GM23248 (cell line): Measurements from ENCODE around the gene GRAMD1B.

Experiments
- EZH2 ChIP-seq: fragments of 200-600 bp; sonication (generic); IDR thresholded peaks from 2 replicates; pipeline ENCODE4 v1.6.1; 2018; ENCODE audit warnings: antibody characterized with exemption, mild to moderate bottlenecking; ENCODE audit not compliant: insufficient read depth, poor library complexity, severe bottlenecking
- EZH2phosphoT487 ChIP-seq: fragments of 200-600 bp; sonication (generic); IDR thresholded peaks from 2 replicates; pipeline ENCODE4 v1.6.1; 2018; ENCODE audit warnings: antibody characterized with exemption, moderate library complexity, mild to moderate bottlenecking, low read depth; ENCODE audit not compliant: insufficient read depth

DNA sequence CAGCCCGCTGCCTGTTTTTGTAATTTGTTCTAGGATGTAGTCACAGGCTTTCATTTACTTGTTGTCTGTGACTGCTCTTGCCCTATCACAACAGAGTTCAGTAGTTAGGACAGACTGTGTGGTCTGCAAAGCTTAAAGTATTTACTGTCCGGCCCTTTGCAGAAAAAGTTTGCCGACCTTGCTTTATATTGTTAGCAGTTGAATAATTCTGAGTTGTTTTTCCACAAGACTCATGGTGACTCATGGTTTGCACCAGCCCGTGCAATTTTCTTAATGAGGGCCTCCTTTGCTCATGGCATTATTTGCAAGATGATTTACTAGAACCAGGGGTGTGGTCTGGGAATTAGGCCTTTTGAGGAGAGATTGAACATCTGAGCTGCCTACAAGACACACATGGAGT, 113.7 kb downstream of the GRAMD1B start:
- TF ChIP-seq EZH2: no peak
- no peak for TF ChIP-seq EZH2phosphoT487
